ENCODE results near the gene RAB11FIP3. TPM values are rescaled to one million over a fixed set of nuclear protein-coding genes. Genes with fewer than 3 reads are reported as not detected.

The RAB11FIP3 gene
- total RNA-seq, 4 donors from 2014 or later, result 27.0 to 50.1 (median 34.8) TPM

DNA sequence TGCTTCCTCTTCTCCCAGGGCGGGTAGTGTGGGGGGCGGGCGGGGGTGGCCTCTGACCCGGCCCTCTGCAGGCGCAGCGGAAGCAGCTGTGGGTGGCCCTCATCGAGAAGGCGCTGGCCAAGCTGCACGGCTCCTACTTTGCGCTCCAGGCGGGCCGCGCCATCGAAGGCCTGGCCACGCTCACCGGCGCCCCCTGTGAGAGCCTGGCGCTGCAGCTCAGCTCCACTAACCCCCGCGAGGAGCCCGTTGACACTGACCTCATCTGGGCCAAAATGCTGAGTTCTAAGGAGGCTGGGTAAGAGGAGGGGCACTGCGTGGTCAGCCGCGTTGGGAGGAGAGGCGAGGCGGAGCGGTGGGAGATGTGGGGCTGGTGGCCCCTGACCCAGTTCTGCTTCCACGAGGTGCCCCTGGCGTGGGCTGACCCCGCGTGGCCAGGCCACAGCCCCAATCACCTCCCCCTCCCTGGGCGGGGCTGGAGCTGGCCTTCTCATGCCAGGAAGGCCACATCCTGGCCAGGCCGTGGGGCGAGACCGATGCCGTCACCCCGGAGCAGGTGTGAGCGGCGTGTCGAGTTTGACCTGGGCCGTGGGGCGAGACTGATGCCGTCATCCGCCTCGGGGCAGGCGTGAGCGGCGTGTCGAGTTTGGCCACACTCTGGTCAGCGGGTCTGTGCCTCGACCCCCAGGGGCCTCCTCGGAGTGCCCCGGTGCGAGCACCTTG is 124.3 kb downstream of the RAB11FIP3 start:
- intact Hi-C loops (cut with DNase I; ENCODE audit: low total_unique reads), result no loop called here
- H3K9me3 ChIP-seq, result no peaks in the 10 kb centered on the region

DNA sequence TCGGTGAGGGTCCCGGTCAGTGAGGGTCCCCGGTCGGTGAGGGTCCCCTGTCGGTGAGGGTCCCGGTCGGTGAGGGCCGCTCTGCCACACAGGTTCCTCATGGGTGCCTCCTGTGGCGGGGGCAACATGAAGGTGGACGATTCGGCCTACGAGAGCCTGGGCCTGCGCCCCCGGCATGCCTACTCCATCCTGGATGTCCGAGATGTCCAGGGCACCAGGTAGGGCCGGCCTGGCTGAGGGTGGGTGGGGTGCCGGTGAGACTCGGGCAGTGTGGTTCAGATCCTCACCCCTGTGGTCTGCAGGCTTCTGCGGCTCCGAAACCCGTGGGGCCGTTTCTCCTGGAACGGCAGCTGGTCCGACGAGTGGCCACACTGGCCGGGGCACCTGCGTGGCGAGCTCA is 125.8 kb downstream of the RAB11FIP3 start:
- no peak for DNase-seq
- Histone ChIP-seq H3K4me3 (no peak overlapping the region), H3K36me3 (peaks cover 0 to 37% of the 10 kb centered on the region in 2 donors), H3K27ac (no peak overlapping the region), H3K27me3 (no peaks in the 10 kb centered on the region), H3K9me3 (no peaks in the 10 kb centered on the region), H3K4me1 (no peaks in the 10 kb centered on the region)
- ATAC-seq, result no peak
- TF ChIP-seq, protein P1, sequence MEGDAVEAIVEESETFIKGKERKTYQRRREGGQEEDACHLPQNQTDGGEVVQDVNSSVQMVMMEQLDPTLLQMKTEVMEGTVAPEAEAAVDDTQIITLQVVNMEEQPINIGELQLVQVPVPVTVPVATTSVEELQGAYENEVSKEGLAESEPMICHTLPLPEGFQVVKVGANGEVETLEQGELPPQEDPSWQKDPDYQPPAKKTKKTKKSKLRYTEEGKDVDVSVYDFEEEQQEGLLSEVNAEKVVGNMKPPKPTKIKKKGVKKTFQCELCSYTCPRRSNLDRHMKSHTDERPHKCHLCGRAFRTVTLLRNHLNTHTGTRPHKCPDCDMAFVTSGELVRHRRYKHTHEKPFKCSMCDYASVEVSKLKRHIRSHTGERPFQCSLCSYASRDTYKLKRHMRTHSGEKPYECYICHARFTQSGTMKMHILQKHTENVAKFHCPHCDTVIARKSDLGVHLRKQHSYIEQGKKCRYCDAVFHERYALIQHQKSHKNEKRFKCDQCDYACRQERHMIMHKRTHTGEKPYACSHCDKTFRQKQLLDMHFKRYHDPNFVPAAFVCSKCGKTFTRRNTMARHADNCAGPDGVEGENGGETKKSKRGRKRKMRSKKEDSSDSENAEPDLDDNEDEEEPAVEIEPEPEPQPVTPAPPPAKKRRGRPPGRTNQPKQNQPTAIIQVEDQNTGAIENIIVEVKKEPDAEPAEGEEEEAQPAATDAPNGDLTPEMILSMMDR (IDR thresholded peaks at IDR 0.05 in 4 of 5, conservative IDR thresholded peaks at IDR 0.05 in 1 of 5), result no peak
- TF ChIP-seq POLR2A (IDR thresholded peaks at IDR 0.05), result no peak
- intact Hi-C loops (cut with DNase I; ENCODE audit: low total_unique reads) (no loop called here), in situ Hi-C loops (cut with MboI; ENCODE audit: low sequenced_read_pairs in 4 of 4) (no loop called here)

More for the DNA sequence above, 124.3 kb downstream of the RAB11FIP3 start:
- ATAC-seq (no peak), DNase-seq (no peak)
- H3K27ac ChIP-seq, result no peak overlapping the region
- H3K27me3 ChIP-seq, result no peaks in the 10 kb centered on the region
- TF ChIP-seq, protein P1 (IDR thresholded peaks at IDR 0.05 in 4 of 5, conservative IDR thresholded peaks at IDR 0.05 in 1 of 5), result no peak
- TF ChIP-seq POLR2A (IDR thresholded peaks at IDR 0.05), result no peak
- H3K4me3 ChIP-seq, result no peak overlapping the region
- peaks cover 0 to 37% of the 10 kb centered on the region in 2 donors for H3K36me3 ChIP-seq
- in situ Hi-C loops (cut with MboI; ENCODE audit: low sequenced_read_pairs in 4 of 4), result no loop called here
- no peaks in the 10 kb centered on the region for H3K4me1 ChIP-seq

DNA sequence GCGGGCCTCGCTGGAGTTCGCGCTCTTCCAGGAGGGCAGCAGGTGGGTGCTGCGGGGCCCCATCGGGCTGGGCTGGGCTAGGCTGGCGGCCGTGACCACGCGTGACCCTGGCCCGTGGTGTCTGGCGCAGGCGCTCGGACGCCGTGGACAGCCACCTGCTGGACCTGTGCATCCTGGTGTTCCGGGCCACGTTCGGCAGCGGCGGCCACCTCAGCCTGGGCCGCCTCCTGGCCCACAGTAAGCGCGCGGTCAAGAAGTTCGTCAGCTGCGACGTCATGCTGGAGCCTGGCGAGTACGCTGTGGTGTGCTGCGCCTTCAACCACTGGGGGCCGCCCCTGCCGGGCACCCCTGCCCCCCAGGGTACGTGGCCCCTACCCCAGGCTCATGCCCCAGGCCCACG is 126.7 kb downstream of the RAB11FIP3 start:
- in situ Hi-C loops (cut with MboI; ENCODE audit: low sequenced_read_pairs in 4 of 4) (no loop called here), intact Hi-C loops (cut with DNase I; ENCODE audit: low total_unique reads) (no loop called here)
- TF ChIP-seq, protein P1 (IDR thresholded peaks at IDR 0.05 in 4 of 5, conservative IDR thresholded peaks at IDR 0.05 in 1 of 5), result no peak
- TF ChIP-seq POLR2A (IDR thresholded peaks at IDR 0.05), result no peak
- Histone ChIP-seq H3K9me3 (no peaks in the 10 kb centered on the region), H3K4me3 (no peak overlapping the region), H3K27me3 (no peaks in the 10 kb centered on the region), H3K4me1 (no peaks in the 10 kb centered on the region), H3K27ac (no peak overlapping the region), H3K36me3 (peaks cover 0 to 37% of the 10 kb centered on the region in 2 donors)
- ATAC-seq (no peak), DNase-seq (no peak)

DNA sequence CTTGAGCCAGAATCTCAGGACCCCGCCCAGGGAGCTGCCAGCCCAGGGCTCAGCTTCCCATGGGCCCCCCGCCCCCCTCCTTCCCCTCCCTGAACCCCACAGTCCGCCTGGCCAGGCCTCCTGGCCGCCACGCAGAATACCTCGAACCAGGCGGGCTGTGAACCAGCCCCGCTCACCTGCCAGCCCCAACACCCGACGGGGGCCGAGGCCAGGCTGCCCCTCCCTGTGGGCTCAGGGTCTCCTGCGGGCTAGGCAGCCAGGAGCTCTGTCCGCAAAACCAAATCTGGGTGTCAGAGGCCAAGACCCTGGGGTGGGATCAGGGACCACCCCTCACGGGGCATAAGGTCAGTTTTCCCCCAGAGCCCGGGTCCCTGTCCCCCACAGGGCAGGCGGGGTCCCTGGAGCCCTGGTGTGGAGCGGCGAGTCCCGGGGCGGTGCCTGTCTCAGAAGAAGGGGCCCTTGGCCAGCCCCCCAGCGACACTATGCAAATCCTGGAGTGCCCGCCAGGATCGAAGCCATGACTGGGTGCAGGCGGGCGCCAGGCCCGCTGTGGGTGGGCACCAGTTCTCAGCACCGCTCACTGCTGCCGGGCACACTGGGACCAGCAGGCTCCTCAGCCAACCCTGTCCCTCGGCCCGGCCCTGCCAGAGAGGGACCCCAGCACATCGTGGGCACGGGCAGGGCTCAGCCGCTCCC is 128.3 kb downstream of the RAB11FIP3 start:
- H3K36me3 ChIP-seq, result peaks cover 0 to 30% of the 10 kb centered on the region in 2 donors
- intact Hi-C loops (cut with DNase I; ENCODE audit: low total_unique reads), result no loop called here

DNA sequence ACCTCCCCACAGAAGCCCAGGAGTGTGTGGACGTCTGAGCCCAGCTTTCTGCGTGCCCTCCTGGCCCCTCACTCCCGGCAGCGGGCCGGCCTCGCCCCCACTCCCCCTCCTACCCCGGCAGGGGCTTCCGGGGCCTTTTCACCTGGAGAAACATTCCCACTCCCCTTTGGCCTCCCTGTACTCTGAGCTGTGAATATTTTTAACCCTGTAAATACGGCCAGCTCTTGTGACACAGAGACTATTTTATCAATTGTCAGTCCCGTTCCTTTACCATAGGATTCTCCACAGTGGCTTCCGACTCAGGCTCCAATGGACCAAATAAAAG is 128.8 kb downstream of the RAB11FIP3 start:
- intact Hi-C loops (cut with DNase I; ENCODE audit: low total_unique reads), result no loop called here
- ATAC-seq, result no peak

More for the DNA sequence above, 128.3 kb downstream of the RAB11FIP3 start:
- TF ChIP-seq POLR2A (IDR thresholded peaks at IDR 0.05), result no peak
- ATAC-seq, result no peak
- in situ Hi-C loops (cut with MboI; ENCODE audit: low sequenced_read_pairs in 4 of 4), result no loop called here
- DNase-seq, result no peak
- Histone ChIP-seq H3K27me3 (peaks cover 4 to 6% (median 6%) of the 10 kb centered on the region in 3 donors), H3K27ac (no peak overlapping the region), H3K9me3 (no peaks in the 10 kb centered on the region), H3K4me3 (no peak overlapping the region), H3K4me1 (no peaks in the 10 kb centered on the region)

More for the DNA sequence above, 128.8 kb downstream of the RAB11FIP3 start:
- TF ChIP-seq, protein P1 (IDR thresholded peaks at IDR 0.05 in 4 of 5, conservative IDR thresholded peaks at IDR 0.05 in 1 of 5), result no peak
- no peak for TF ChIP-seq POLR2A (IDR thresholded peaks at IDR 0.05)
- H3K4me3 ChIP-seq, result no peak overlapping the region
- no peaks in the 10 kb centered on the region for H3K9me3 ChIP-seq
- no peaks in the 10 kb centered on the region for H3K4me1 ChIP-seq
- H3K36me3 ChIP-seq, result peaks cover 0 to 28% of the 10 kb centered on the region in 2 donors
- H3K27me3 ChIP-seq, result peaks cover 8 to 10% (median 9%) of the 10 kb centered on the region in 3 donors
- no peak for DNase-seq
- no peak overlapping the region for H3K27ac ChIP-seq
- in situ Hi-C loops (cut with MboI; ENCODE audit: low sequenced_read_pairs in 4 of 4), result no loop called here

All from gastrocnemius medialis (tissue), 4 donors.